GM19099 (cell line): ENCODE results near the gene KLHL1.

Source experiments
- POLR2A ChIP-seq: IDR thresholded peaks from 3 replicates; pipeline ENCODE4 v1.6.1; 2011; ENCODE audit warnings: low read depth; ENCODE audit not compliant: insufficient read length; ENCODE audit errors: extremely low read depth

Gene KLHL1

DNA sequence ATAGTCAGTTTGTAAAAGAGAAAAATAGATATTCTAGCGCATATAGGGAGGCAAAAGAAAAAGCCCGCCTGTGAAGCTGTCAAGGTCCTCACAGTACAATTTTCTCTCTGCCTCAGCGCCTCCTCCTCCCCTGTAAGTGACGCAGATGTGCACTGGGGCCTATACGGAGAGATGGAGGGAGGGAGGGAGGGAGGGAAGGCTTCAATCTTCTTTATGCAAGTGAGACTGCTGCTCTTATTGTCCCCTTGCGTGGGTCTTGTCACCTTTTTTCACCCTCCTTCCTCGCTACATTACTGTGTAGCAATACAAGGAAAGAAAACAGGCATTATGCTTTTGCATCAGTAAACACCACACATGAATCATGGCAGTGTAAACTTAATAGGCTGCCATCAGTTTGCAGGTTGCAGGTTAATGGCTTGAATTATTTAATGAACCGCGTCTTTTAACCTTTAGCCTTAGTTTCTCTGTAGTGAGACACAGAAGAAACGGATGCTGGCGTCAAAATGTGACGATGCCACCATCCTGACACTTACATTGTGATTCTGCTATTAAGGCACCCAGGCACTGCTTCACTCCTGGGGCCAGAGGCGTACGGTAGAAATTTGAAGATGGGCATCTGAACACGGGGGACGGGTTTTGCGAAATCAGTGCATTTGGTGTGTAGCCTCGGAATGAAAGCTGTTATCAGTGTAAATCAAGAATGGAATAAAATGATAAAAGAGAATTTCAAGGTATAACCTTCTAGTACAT, at the start of gene KLHL1:
KLHL1 (minus strand) TSS at position 97 of the 750 bp plus-strand sequence. CDS start 753 bp downstream, outside the sequence.
- TF ChIP-seq POLR2A: no peak

DNA sequence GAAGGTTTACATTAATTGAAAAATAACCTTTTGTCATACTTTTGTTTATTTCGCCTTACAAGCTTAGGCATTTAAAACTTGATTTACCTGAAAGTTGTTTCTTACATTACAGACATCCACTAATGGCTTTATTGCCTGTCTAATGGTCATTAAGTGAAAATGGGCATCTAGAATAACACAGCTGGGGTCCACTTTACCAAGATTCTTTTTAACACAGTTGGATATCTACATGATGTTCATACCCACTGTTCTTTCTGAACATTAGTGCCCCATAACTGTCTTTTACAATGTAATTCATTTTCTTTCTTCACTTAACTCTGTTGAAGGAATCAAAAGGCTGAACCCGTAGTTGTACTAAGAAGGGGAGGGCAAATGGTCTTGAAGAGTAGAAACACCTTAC, 19.8 kb upstream of the KLHL1 start:
- no peak for TF ChIP-seq POLR2A

GRCh38 chr13:70125693-70126092, 17.4 kb upstream of the KLHL1 start:
- TF ChIP-seq POLR2A: no peak

GRCh38 chr13:70117338-70117905, 9.2 kb upstream of the KLHL1 start:
- TF ChIP-seq POLR2A: no peak

DNA sequence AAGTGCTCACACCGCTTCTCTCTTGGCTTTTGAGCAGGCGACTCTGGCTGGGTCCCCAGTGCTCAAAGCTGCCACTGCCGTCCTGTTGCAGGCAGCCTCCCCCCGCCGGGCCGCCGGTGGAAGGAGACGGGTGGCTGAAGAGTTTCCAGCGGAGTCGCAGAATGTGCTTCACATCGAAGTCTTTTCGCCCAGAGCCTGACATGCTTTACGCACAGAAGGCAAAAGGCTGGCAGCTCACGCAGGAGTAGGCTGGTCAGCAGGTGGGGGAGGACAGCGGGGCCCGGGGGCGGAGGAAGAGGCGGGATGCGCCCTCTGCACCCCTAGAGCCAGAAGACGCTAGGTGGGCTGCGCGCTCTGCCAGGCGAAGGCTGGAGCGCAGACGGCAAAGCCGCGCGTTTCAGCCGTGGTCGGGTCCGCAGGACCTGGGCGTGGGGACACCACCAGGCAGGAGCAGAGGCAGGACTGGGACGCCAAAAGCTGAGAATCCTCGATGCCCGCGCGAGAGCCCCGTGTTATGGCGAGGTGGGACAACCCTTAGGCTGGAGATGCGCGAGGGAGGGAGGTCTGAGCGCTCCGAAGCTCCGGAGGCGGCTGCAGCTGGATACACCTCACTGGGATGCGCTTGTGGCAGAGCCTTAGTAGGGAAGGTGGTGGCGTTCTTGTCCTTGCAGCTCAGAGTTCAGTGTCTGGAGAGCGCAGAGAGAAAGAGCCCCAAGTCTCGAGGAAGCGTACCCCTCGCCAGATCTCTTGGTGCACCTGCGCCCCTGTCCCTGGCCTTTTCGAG, 562 bp downstream of the KLHL1 start, which contains the start of gene ATXN8OS:
ATXN8OS (plus strand) TSS at position 329 of the 784 bp plus-strand sequence.
- TF ChIP-seq POLR2A: no peak

DNA sequence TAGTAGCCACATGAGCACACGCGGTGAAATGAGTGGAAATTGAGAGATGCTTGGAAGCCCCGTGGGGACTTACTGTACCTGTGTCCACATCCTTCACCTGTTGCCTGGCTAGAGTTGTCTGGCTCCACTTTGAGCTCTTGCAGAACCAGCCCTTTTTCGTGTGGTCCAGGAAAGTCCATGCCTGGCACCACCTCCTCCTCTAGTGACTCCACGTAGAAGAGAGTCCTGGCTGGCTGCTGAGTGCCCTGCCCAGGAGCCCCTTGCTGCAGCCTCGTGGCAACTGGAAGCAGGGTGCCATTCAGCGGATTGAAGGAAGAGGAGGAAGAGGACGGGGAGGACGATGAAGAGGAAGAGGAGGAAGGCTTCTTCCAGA, 1.1 kb downstream of the KLHL1 start:
- no peak for TF ChIP-seq POLR2A

DNA sequence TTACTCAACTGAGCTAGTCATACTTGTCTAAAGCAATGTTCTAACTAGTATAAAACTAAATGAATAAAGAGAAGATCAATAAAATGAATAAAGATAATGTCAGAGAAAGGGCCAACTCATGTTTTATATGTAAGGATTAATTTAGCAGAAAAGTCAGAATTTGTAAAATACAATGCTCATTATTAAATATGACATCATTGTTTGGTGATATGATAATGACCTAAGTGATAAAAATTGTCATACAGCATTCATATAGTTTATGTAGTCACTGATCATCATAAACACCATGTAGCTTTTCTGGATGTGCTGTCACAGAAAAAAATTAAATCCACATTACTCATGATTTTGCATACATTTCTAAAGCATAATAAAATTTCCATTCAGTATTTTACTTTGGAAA, 3.8 kb downstream of the KLHL1 start:
- no peak for TF ChIP-seq POLR2A

DNA sequence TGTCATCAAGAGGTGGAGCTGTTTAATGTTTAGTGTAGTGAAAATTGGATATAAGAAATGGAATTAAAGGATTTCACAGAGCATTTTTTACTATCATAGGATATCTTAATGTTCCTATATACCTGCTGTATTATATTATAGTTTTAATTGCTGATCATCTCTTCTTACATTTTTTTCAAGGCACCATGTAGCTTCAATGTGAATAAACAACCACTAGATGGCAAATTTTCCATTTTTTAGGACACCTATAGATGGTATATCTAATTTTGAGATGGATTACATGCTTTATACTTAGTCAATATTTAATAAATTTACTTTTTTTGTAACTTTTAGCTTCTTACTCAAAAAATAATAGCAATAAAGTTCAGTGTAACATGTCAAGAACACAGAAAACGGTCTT, 9.6 kb downstream of the KLHL1 start:
- TF ChIP-seq POLR2A: no peak

- TF ChIP-seq POLR2A: no peak
Observed at GRCh38 chr13:70090036-70090723, 18.1 kb downstream of the KLHL1 start.

GRCh38 chr13:70088926-70089325, 19.3 kb downstream of the KLHL1 start:
- no peak for TF ChIP-seq POLR2A

DNA sequence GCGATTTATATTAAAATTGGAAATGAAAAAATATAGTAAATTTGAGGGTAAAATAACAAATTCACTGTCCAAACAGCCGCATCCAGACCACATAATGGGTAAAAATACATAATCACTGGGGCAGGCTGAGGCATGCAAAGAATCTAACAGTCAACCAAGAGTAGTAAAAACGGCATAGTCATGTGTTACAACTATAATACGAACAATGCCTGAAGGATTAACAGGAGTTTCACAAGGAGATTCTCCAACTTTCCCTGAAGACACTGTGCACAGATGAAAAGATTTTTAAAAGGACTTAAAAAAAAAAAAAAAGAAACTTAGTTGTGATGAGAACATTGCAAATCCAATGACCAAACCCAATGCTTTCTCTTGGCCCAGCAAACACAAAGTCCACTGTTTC, 21.0 kb downstream of the KLHL1 start:
- no peak for TF ChIP-seq POLR2A

DNA sequence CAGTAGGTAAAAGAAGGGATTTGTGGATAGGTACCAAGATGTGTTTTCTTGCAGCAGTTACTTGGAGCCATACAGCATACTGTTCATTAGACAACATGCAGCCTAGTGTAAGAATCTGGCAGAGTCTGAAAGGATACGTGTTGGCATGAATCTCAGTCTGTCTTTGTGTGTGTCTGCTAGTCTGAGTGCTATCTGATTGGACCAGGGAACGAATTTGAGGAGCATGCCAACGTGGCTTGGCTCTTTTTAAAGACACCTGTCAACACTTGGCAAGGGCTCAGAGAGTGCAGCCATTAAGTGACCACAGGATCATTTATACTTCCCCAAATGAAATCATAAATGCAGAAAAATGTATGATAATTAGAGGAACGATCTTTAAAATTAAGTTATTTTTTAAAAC, 28.2 kb downstream of the KLHL1 start:
- TF ChIP-seq POLR2A: no peak

GRCh38 chr13:70054572-70054971, 53.7 kb downstream of the KLHL1 start:
- no peak for TF ChIP-seq POLR2A

DNA sequence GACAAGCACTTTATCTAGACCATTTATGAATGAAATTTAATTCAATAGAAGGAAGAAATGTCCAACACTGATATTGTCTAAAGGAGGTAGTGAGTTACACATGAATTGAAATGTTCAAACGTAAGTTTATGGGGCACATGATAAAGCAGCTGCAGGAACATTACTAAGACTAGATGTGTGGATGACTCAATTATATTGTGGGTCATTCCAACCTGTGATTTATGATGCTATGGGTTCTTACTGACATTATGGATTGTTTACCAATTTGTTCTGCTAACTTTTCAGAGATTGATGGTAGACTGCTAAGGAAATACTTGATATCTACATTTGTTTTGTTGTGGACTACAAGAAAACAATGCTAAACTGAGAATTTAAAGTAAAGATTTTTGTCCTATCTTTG, 56.7 kb downstream of the KLHL1 start:
- no peak for TF ChIP-seq POLR2A

DNA sequence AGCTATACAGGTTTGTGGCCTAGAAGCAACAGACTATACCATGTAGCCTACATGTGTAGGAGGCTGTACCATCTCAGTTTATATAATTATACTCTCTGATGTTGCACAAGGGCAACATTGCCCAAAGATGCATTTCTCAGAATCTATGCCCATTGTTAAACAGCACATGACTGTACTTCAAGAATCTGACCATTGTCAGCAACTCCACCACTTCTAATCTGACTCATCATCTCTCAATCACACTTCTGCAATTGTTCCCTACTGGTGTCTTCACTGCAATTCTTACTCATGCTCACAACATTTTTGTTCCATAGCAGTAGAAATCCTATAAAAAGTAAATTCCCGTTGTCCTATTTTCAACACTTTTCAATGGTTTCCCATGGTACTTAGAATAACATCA, 64.6 kb downstream of the KLHL1 start:
- TF ChIP-seq POLR2A: no peak
